ENCODE results near the gene EVL.
A peak's percentile ranks its signal among the peaks of the same experiment; 100 is the strongest.

GRCh38 chr14:100173353-100173752, 108.1 kb downstream of the EVL start:
- peak; percentile 13; the same call in 1 of the 2 replicates for TF ChIP-seq CTCF (IDR thresholded peaks at IDR 0.05; ENCODE audit: low read depth, low read length)
- TF ChIP-seq EZH2phosphoT487 (IDR thresholded peaks at IDR 0.05; ENCODE audit: low read depth): no peak
